Neural progenitor cell (in vitro differentiated cells): ENCODE results near the gene ZMYND10.

Source experiments
- CTCF ChIP-seq: fragments of 200-600 bp; sonication (generic); IDR thresholded peaks from 2 replicates; pipeline ENCODE4 v1.5.1; 2017; ENCODE audit warnings: antibody characterized with exemption, mild to moderate bottlenecking
- EZH2 ChIP-seq: fragments of 200-600 bp; sonication (generic); IDR thresholded peaks from 2 replicates; pipeline ENCODE4 v1.6.1; 2017; ENCODE audit warnings: antibody characterized with exemption, mild to moderate bottlenecking, moderate library complexity
- EZH2phosphoT487 ChIP-seq: fragments of 200-600 bp; sonication (generic); IDR thresholded peaks from 2 replicates; pipeline ENCODE4 v1.6.1; 2017; ENCODE audit warnings: antibody characterized with exemption

GRCh38 chr3:50382722-50383121 lies 37.2 kb upstream of the ZMYND10 start:
- TF ChIP-seq CTCF (no peak), EZH2 (no peak), EZH2phosphoT487 (no peak)
